ENCODE data around the gene RBM38. TPM values are rescaled to one million over a fixed set of nuclear protein-coding genes. Genes with fewer than 3 reads are reported as not detected.

RBM38 gene
- total and polyA plus RNA-seq, 2 of the 4 experiments (the other 2 are of a cell fraction) = 5.2 to 11.9 TPM

- Histone ChIP-seq H3K18ac (ENCODE audit: low read depth, low read length) (no peak overlapping the region), H2BK15ac (ENCODE audit: low read depth, low read length) (no peak overlapping the region), H3K9me3 (ENCODE audit: control insufficient read depth, insufficient read depth, low read length) (no peaks in the 10 kb centered on the region), H3K27ac (ENCODE audit: insufficient read depth, low read length) (no peak overlapping the region), H3K4ac (ENCODE audit: low read depth, low read length) (no peak overlapping the region), H3K4me2 (ENCODE audit: low read depth, low read length) (no peak overlapping the region), H3K4me1 (ENCODE audit: control insufficient read depth, insufficient read depth, low read length) (no peaks in the 10 kb centered on the region), H3K9ac (ENCODE audit: low read depth, low read length) (no peak overlapping the region), H2BK120ac (ENCODE audit: low read depth, low read length) (no peak overlapping the region), H2BK20ac (ENCODE audit: low read depth, low read length) (no peak overlapping the region), H2BK5ac (ENCODE audit: low read depth, low read length, poor library complexity, severe bottlenecking) (no peak overlapping the region), H3K14ac (replicated peaks; ENCODE audit: low read depth, low read length) (no peak overlapping the region), H4K5ac (ENCODE audit: low read depth, low read length) (no peak overlapping the region), H2AK9ac (replicated peaks; ENCODE audit: low read depth, low read length, poor library complexity) (no peak overlapping the region), H3K9me1 (ENCODE audit: insufficient read depth, low read length) (no peaks in the 10 kb centered on the region), H4K20me1 (ENCODE audit: insufficient read depth, low read length) (no peaks in the 10 kb centered on the region; the same call in 1 of the 2 replicates), H3K4me3 (ENCODE audit: insufficient read depth, low read depth, low read length) (no peak overlapping the region), H3K27me3 (ENCODE audit: control insufficient read depth, insufficient read depth, low read length) (no peaks in the 10 kb centered on the region), H3K23ac (ENCODE audit: low read depth, low read length) (no peak overlapping the region), H3K79me1 (ENCODE audit: low read depth in 1 of 2, low read length in 2 of 2) (no peaks in the 10 kb centered on the region), H4K8ac (ENCODE audit: low read depth in 2 of 2, low read length in 2 of 2) (no peak overlapping the region), H3K36me3 (ENCODE audit: control insufficient read depth, insufficient read depth, low read length) (peaks cover 25% of the 10 kb centered on the region), H3K56ac (ENCODE audit: extremely low read depth, insufficient read depth, low read length) (no peak overlapping the region), H2AFZ (replicated peaks; ENCODE audit: low read length, poor library complexity) (peak overlapping the region; percentile 53), H2AK5ac (ENCODE audit: low read depth, low read length) (no peak overlapping the region), H4K91ac (ENCODE audit: insufficient read depth, low read depth, low read length) (no peak overlapping the region)
- dilution Hi-C loops (cut with HindIII; ENCODE audit: low sequenced_read_pairs, unreplicated experiment) = no loop called here
- TF ChIP-seq BHLHE40 (IDR thresholded peaks at IDR 0.05; ENCODE audit: low read depth, low read length) (no peak), MXI1 (IDR thresholded peaks at IDR 0.05; ENCODE audit: borderline replicate concordance, low read depth, low read length) (no peak), POLR2A (IDR thresholded peaks at IDR 0.05; ENCODE audit: low read depth, low read length) (no peak), NFE2L2 (IDR thresholded peaks at IDR 0.05; ENCODE audit: low read depth, low read length) (no peak), MAZ (IDR thresholded peaks at IDR 0.05; ENCODE audit: borderline replicate concordance, low read depth, low read length) (no peak), RFX5 (IDR thresholded peaks at IDR 0.05; ENCODE audit: low read depth, low read length) (no peak), SMC3 (IDR thresholded peaks at IDR 0.05; ENCODE audit: low read depth, low read length) (peak; percentile 94), RAD21 (IDR thresholded peaks at IDR 0.05; ENCODE audit: low read length) (peak; percentile 77), MAFK (IDR thresholded peaks at IDR 0.05; ENCODE audit: low read depth, low read length) (no peak)
- TF ChIP-seq, protein P1, sequence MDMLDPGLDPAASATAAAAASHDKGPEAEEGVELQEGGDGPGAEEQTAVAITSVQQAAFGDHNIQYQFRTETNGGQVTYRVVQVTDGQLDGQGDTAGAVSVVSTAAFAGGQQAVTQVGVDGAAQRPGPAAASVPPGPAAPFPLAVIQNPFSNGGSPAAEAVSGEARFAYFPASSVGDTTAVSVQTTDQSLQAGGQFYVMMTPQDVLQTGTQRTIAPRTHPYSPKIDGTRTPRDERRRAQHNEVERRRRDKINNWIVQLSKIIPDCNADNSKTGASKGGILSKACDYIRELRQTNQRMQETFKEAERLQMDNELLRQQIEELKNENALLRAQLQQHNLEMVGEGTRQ (IDR thresholded peaks at IDR 0.05; ENCODE audit: low read depth, low read length) = no peak
- TF ChIP-seq, protein P2, sequence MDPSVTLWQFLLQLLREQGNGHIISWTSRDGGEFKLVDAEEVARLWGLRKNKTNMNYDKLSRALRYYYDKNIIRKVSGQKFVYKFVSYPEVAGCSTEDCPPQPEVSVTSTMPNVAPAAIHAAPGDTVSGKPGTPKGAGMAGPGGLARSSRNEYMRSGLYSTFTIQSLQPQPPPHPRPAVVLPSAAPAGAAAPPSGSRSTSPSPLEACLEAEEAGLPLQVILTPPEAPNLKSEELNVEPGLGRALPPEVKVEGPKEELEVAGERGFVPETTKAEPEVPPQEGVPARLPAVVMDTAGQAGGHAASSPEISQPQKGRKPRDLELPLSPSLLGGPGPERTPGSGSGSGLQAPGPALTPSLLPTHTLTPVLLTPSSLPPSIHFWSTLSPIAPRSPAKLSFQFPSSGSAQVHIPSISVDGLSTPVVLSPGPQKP (IDR thresholded peaks at IDR 0.05; ENCODE audit: borderline replicate concordance, low read depth, low read length) = no peak
- TF ChIP-seq, protein P3, sequence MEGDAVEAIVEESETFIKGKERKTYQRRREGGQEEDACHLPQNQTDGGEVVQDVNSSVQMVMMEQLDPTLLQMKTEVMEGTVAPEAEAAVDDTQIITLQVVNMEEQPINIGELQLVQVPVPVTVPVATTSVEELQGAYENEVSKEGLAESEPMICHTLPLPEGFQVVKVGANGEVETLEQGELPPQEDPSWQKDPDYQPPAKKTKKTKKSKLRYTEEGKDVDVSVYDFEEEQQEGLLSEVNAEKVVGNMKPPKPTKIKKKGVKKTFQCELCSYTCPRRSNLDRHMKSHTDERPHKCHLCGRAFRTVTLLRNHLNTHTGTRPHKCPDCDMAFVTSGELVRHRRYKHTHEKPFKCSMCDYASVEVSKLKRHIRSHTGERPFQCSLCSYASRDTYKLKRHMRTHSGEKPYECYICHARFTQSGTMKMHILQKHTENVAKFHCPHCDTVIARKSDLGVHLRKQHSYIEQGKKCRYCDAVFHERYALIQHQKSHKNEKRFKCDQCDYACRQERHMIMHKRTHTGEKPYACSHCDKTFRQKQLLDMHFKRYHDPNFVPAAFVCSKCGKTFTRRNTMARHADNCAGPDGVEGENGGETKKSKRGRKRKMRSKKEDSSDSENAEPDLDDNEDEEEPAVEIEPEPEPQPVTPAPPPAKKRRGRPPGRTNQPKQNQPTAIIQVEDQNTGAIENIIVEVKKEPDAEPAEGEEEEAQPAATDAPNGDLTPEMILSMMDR (conservative IDR thresholded peaks at IDR 0.05; ENCODE audit: low read depth, low read length) = peak; percentile 89
- ATAC-seq (ENCODE audit: low read depth) (peak; percentile 93), DNase-seq (peak; percentile 62)
- 44% methylated on average over 3 of the region's 20 CpGs; no CpG with 5 or more reads in 1 of the 2 experiments for WGBS, 2 experiments (ENCODE audit: extremely low coverage in 2 of 2, insufficient read length in 1 of 2)
- POLR2A ChIA-PET (ENCODE audit: unreplicated experiment) = no interaction called here
- CTCF ChIA-PET = interaction anchor here (1.7 kb wide), 1 partner anchor 114 kb away, joined by 10 read pairs; no protein-coding TSS in a partner anchor
- intact Hi-C loops (cut with micrococcal nuclease) = loop anchor here (1.0 to 10.0 kb wide), 2 partner anchors 113 to 833 kb away; no protein-coding TSS in a partner anchor
- BruUV-seq (replicated peaks) = no TSS peak
- in situ Hi-C loops (cut with MboI; ENCODE audit: low sequenced_read_pairs) = loop anchor here (10.0 to 25.0 kb wide), 3 partner anchors 213 to 1655 kb away; partner anchors contain the start of genes ATP5F1E and PRELID3B
Measured at GRCh38 chr20:57381596-57382503, 9.3 kb upstream of the RBM38 start.

Measured in IMR-90 (cell line).